Peyer's patch (tissue), 4 donors: ENCODE measurements around the gene NDUFB7. TPM values are rescaled to one million over a fixed set of nuclear protein-coding genes. Genes with fewer than 3 reads are reported as not detected.
"Not testable (repeated sequence)": the region's sequence is repeated elsewhere in the genome, so short reads cannot be mapped to it uniquely, and the experiment has no call there.

Experiments
- DNase-seq, 3 donors: peaks; one replicate each; pipeline ENCODE4 v3.0.0-alpha.2; 2017 to 2019
- H3K27ac ChIP-seq, 4 donors: fragments of 200-600 bp; sonication (generic); one replicate each; pipeline ENCODE4 v1.5.1; 2016 to 2019
- H3K27me3 ChIP-seq, 2 donors: fragments of 200-600 bp; sonication (generic); one replicate each; pipeline ENCODE4 v1.5.1; 2019
- H3K36me3 ChIP-seq, 3 donors: fragments of 200-600 bp; sonication (generic); one replicate each; pipeline ENCODE4 v1.5.1; 2016 to 2019
- H3K4me1 ChIP-seq, 4 donors: fragments of 200-600 bp; sonication (generic); one replicate each; pipeline ENCODE4 v1.5.1; 2016 to 2019
- H3K4me3 ChIP-seq, 4 donors: fragments of 200-600 bp; sonication (generic); 1 replicate in 3 of 4; 2 replicates in 1 of 4; pipeline ENCODE4 v1.5.1; 2016 to 2019; ENCODE audit warnings: mild to moderate bottlenecking in 1 of 4
- H3K9me3 ChIP-seq, 4 donors: fragments of 200-600 bp; sonication (generic); one replicate each; pipeline ENCODE4 v1.5.1; 2016 to 2019; ENCODE audit warnings: mild to moderate bottlenecking in 1 of 4
- POLR2A ChIP-seq, 2 donors: fragments of 450-650 bp; IDR thresholded peaks; one replicate each; pipeline ENCODE4 v1.5.1; 2017; ENCODE audit warnings: antibody characterized with exemption in 2 of 2, mild to moderate bottlenecking in 2 of 2, moderate library complexity in 2 of 2
- total RNA-seq, 4 donors: library from RNA; depleted of rRNA; stranded (reverse); fragments of >200 nt; gene quantifications; one replicate each; pipeline ENCODE4 v1.1.0, GENCODE V29; 2016
- TF ChIP-seq, protein P1 (sequence below), 6 experiments: fragments of 450-650 bp in 4 of 6; fragments of 200-600 bp in 2 of 6; sonication (generic) in 1 of 6; IDR thresholded peaks; one replicate each; pipeline ENCODE4 v1.5.1; 2017 to 2019; ENCODE audit warnings: antibody characterized with exemption in 6 of 6, mild to moderate bottlenecking in 3 of 6, moderate library complexity in 1 of 6

Gene NDUFB7
- total RNA-seq, 4 donors from 2014 or later: 275 to 432 (median 358) TPM

GRCh38 chr19:14554382-14554812 is 17.5 kb downstream of the NDUFB7 start:
- Histone ChIP-seq H3K36me3 (no peaks in the 10 kb centered on the region), H3K4me3 (no peak overlapping the region), H3K27me3 (no peaks in the 10 kb centered on the region)

DNA sequence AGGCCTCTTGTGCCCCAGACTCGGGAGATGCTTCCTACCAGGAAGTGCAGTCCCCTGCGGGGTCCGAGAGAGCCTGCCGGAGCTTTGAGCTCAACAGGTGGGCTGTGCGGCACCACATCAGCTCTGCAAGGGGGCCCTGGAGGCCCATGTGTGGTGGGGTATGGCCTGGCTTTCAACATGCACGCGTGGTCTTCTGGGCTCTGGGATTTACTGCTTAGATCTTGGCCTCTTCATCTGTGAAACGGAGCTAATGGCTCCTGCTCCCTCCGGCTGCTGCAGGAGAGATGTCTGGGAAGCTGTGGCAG is 18.0 kb downstream of the NDUFB7 start:
- H3K4me3 ChIP-seq: no peak overlapping the region
- no peaks in the 10 kb centered on the region for H3K9me3 ChIP-seq
- no peaks in the 10 kb centered on the region for H3K27me3 ChIP-seq
- peaks cover 8 to 48% (median 11%) of the 10 kb centered on the region in 4 donors for H3K4me1 ChIP-seq
- peaks cover 0 to 2% (median 0%) of the 10 kb centered on the region in 3 donors for H3K36me3 ChIP-seq
- H3K27ac ChIP-seq: no peak overlapping the region
- no peak for TF ChIP-seq POLR2A (IDR thresholded peaks at IDR 0.05)
- TF ChIP-seq, protein P1, sequence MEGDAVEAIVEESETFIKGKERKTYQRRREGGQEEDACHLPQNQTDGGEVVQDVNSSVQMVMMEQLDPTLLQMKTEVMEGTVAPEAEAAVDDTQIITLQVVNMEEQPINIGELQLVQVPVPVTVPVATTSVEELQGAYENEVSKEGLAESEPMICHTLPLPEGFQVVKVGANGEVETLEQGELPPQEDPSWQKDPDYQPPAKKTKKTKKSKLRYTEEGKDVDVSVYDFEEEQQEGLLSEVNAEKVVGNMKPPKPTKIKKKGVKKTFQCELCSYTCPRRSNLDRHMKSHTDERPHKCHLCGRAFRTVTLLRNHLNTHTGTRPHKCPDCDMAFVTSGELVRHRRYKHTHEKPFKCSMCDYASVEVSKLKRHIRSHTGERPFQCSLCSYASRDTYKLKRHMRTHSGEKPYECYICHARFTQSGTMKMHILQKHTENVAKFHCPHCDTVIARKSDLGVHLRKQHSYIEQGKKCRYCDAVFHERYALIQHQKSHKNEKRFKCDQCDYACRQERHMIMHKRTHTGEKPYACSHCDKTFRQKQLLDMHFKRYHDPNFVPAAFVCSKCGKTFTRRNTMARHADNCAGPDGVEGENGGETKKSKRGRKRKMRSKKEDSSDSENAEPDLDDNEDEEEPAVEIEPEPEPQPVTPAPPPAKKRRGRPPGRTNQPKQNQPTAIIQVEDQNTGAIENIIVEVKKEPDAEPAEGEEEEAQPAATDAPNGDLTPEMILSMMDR (IDR thresholded peaks at IDR 0.05): no peak
- DNase-seq: no peak

More at GRCh38 chr19:14554382-14554812, 17.5 kb downstream of the NDUFB7 start:
- peak in 1 of 3 donors; percentile 61 for DNase-seq
- Histone ChIP-seq H3K9me3 (no peaks in the 10 kb centered on the region), H3K4me1 (peaks cover 8 to 48% (median 11%) of the 10 kb centered on the region in 4 donors), H3K27ac (no peak overlapping the region)
- no peak for TF ChIP-seq POLR2A (IDR thresholded peaks at IDR 0.05)
- TF ChIP-seq, protein P1 (IDR thresholded peaks at IDR 0.05): peak in 3 of 6 experiments; percentile 17 to 24 (median 23)

DNA sequence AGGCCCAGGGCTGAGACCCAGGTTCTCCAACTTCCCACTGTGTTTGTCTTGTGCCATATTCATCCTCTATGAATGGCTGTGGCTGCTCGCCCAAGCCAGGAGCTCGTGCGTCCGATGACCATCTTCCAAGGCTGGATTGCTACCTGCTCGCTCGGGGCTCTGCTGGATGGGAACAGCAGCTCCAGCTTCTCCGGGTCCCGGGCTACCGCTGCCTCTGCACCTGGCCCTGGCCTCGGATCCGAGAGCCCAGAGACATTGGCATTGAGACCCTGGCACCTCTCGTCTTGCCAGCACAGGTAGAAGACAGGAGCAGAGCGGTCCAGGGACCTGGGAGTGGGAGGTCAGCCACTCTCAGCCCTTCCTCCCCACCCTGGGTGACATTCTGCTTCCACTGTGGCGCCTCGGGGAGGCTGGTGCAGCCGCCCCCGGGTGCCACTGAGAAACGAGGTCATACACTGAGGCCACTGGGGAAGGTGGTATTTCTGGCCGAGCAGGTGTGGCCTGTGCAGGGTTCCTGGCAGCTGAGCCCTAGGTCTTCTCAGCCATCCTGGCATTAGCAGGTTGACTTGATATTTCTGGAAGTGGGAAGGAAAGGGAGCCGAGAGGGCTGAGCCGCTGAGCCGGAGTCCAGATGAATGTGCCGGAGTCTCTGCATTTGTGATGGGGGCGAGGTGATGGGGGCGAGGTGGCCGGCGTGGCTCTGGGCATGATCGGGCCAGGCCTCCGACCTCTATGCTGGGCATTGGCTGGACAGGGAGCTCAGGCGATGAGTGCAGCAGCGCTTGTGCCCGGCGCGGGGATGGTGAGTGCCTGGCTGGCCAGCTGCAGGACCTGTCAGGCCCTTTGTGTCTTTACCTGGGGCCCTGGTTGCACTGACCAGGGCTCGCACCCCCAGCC is 18.6 kb downstream of the NDUFB7 start:
- Histone ChIP-seq H3K4me1 (peaks cover 8 to 48% (median 11%) of the 10 kb centered on the region in 4 donors), H3K9me3 (no peaks in the 10 kb centered on the region), H3K4me3 (no peak overlapping the region), H3K27me3 (no peaks in the 10 kb centered on the region), H3K36me3 (peaks cover 0 to 8% (median 0%) of the 10 kb centered on the region in 3 donors), H3K27ac (no peak overlapping the region)
- no peak for TF ChIP-seq POLR2A (IDR thresholded peaks at IDR 0.05)
- TF ChIP-seq, protein P1 (IDR thresholded peaks at IDR 0.05): no peak
- DNase-seq: no peak

DNA sequence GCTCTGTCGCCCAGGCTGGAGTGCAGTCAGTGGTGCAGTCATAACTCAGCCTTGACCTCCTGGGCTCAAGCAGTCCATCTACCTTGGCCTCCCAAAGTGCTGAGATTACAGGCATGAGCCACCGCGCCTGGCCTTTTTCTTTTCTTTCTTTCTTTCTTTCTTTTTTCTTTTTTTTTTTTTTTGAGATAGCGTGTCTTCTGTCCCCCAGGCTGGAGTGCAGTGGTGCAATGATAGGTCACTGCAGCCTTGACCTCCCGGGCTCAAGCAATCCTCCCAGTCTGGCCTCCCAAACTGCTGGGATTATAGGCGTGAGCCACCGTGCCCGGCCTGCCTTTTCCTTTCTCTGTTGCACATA is 19.9 kb downstream of the NDUFB7 start:
- H3K4me3 ChIP-seq, H3K27me3 ChIP-seq, H3K36me3 ChIP-seq, H3K9me3 ChIP-seq, DNase-seq: not testable (repeated sequence)
- H3K27ac ChIP-seq: peak overlapping the region in 1 of 4 donors; percentile 56
- H3K4me1 ChIP-seq: peaks cover 8 to 46% (median 11%) of the 10 kb centered on the region in 4 donors

- H3K27me3 ChIP-seq, H3K9me3 ChIP-seq, H3K36me3 ChIP-seq, H3K4me3 ChIP-seq: not testable (repeated sequence)
- H3K27ac ChIP-seq: peak overlapping the region; percentile 34 to 70 (median 46)
- H3K4me1 ChIP-seq: peaks cover 3 to 40% (median 9%) of the 10 kb centered on the region in 4 donors
- peak; percentile 78 to 89 (median 79) for DNase-seq
- TF ChIP-seq, protein P1 (IDR thresholded peaks at IDR 0.05): peak in 4 of 6 experiments; percentile 27 to 47 (median 46)
Observed at GRCh38 chr19:14551134-14552005, 20.5 kb downstream of the NDUFB7 start.
